H1 (cell line): ENCODE data around the gene PRRX2. TPM values are rescaled to one million over a fixed set of nuclear protein-coding genes. Genes with fewer than 3 reads are reported as not detected.

Source experiments
- CTCF ChIA-PET: fragments of 300-600 bp; sonication (Branson Sonifier 250); formaldehyde crosslinking; loops from one replicate; lab custom pipeline; 2021; ENCODE audit not compliant: partially characterized antibody; lab: Charles Lee
- POLR2A ChIA-PET: fragments of 300-600 bp; sonication (Branson Sonifier 250); formaldehyde crosslinking; loops from one replicate; lab custom pipeline; 2021; ENCODE audit warnings: inconsistent platforms; ENCODE audit not compliant: partially characterized antibody; lab: Charles Lee
- DNase-seq, 2 experiments: peaks; one replicate each; pipeline versions ENCODE4 v3.0.0 to v3.0.0-alpha.2; 2010 to 2022; ENCODE audit warnings: low spot score in 2 of 2, low read depth in 1 of 2, mixed read lengths in 1 of 2
- FAIRE-seq: peaks from 2 replicates; lab custom pipeline; 2011; peaks lifted over from hg19 to GRCh38; lab: Jason Lieb, UNC
- H2AFZ ChIP-seq: 2 replicates; pipeline ENCODE4 v1.8.1; 2012; ENCODE audit warnings: low read length, inconsistent platforms
- H2AK5ac ChIP-seq: 2 replicates; pipeline ENCODE4 v1.6.1; 2013; ENCODE audit warnings: low read depth, low read length
- H2BK120ac ChIP-seq: replicated peaks from 2 replicates; pipeline ENCODE3; 2013; ENCODE audit warnings: low read depth, low read length, inconsistent platforms
- H2BK12ac ChIP-seq: 2 replicates; pipeline ENCODE4 v1.6.1; 2013; ENCODE audit warnings: low read depth, low read length
- H2BK15ac ChIP-seq: 2 replicates; pipeline ENCODE4 v1.6.1; 2013; ENCODE audit warnings: low read length
- H2BK20ac ChIP-seq: 2 replicates; pipeline ENCODE4 v1.6.1; 2013; ENCODE audit warnings: low read length
- H2BK5ac ChIP-seq: 2 replicates; pipeline ENCODE4 v1.6.1; 2013; ENCODE audit warnings: low read depth, low read length
- H3K14ac ChIP-seq: 2 replicates; pipeline ENCODE4 v1.6.1; 2013; ENCODE audit warnings: inconsistent platforms; ENCODE audit not compliant: insufficient read length
- H3K18ac ChIP-seq: 2 replicates; pipeline ENCODE4 v1.6.1; 2013; ENCODE audit warnings: low read length; ENCODE audit errors: extremely low read depth
- H3K23ac ChIP-seq: 2 replicates; pipeline ENCODE4 v1.6.1; 2013; ENCODE audit warnings: inconsistent platforms; ENCODE audit not compliant: insufficient read length
- H3K23me2 ChIP-seq: 2 replicates; pipeline ENCODE4 v1.6.1; 2013; ENCODE audit warnings: low read depth, low read length
- H3K27ac ChIP-seq: 2 replicates; pipeline ENCODE4 v1.6.1; 2011; ENCODE audit warnings: low read depth, low read length, inconsistent platforms
- H3K27me3 ChIP-seq, 4 experiments: replicated peaks in 1 of 4; 1 replicate in 1 of 4; 2 replicates in 3 of 4; pipeline versions ENCODE4 v1.6.1 to v1.8.1; 2011 to 2013; ENCODE audit warnings: low read length in 3 of 4, mild to moderate bottlenecking in 3 of 4, inconsistent platforms in 2 of 4, mixed read lengths in 2 of 4, moderate library complexity in 1 of 4; ENCODE audit not compliant: control insufficient read depth in 3 of 4, insufficient read depth in 3 of 4; ENCODE audit errors: extremely low read depth in 1 of 4
- H3K36me3 ChIP-seq, 4 experiments: 2 replicates each; pipeline versions ENCODE4 v1.6.1 to v1.8.1; 2011 to 2013; ENCODE audit warnings: mild to moderate bottlenecking in 4 of 4, low read length in 3 of 4, moderate library complexity in 2 of 4, control low read depth in 1 of 4, inconsistent platforms in 1 of 4; ENCODE audit not compliant: insufficient read depth in 4 of 4, control insufficient read depth in 2 of 4
- H3K4ac ChIP-seq: replicated peaks from 2 replicates; pipeline ENCODE3; 2013; ENCODE audit warnings: low read length, low read depth, mixed read lengths, inconsistent platforms; ENCODE audit not compliant: insufficient read length
- H3K4me1 ChIP-seq, 4 experiments: replicated peaks in 1 of 4; 1 replicate in 1 of 4; 2 replicates in 3 of 4; pipeline versions ENCODE4 v1.6.1 to v1.8.1; 2011 to 2013; ENCODE audit warnings: low read length in 3 of 4, inconsistent platforms in 2 of 4, mixed read lengths in 1 of 4; ENCODE audit not compliant: insufficient read depth in 4 of 4, control insufficient read depth in 3 of 4
- H3K4me2 ChIP-seq, 2 experiments: 2 replicates each; pipeline versions ENCODE4 v1.6.1 to v1.8.1; 2011 to 2013; ENCODE audit warnings: low read depth in 2 of 2, low read length in 2 of 2, control low read depth in 1 of 2, inconsistent platforms in 1 of 2, mild to moderate bottlenecking in 1 of 2; ENCODE audit not compliant: insufficient read depth in 1 of 2
- H3K4me3 ChIP-seq, 4 experiments: fragments of 200-600, 300-600 bp in 1 of 4; sonication (generic), shearing (Covaris generic), sonication (Bioruptor Twin) in 1 of 4; 2 replicates each; pipeline versions ENCODE4 v1.5.1 to v1.8.1; 2011 to 2016; ENCODE audit warnings: low read length in 4 of 4, low read depth in 3 of 4, control low read depth in 2 of 4, inconsistent platforms in 2 of 4, mild to moderate bottlenecking in 2 of 4, mixed read lengths in 1 of 4, moderate library complexity in 1 of 4; ENCODE audit not compliant: insufficient read depth in 2 of 4; ENCODE audit errors: extremely low read depth in 1 of 4
- H3K56ac ChIP-seq: replicated peaks from 2 replicates; pipeline ENCODE3; 2013; ENCODE audit warnings: low read depth, mild to moderate bottlenecking, mixed read lengths, low read length, inconsistent platforms; ENCODE audit not compliant: insufficient read length
- H3K79me1 ChIP-seq: 2 replicates; pipeline ENCODE4 v1.6.1; 2013; ENCODE audit warnings: low read depth, low read length, control low read depth
- H3K79me2 ChIP-seq, 2 experiments: 2 replicates each; pipeline versions ENCODE4 v1.6.1 to v1.8.1; 2012 to 2013; ENCODE audit warnings: low read length in 2 of 2, mild to moderate bottlenecking in 2 of 2, inconsistent platforms in 1 of 2; ENCODE audit not compliant: insufficient read depth in 2 of 2, control insufficient read depth in 1 of 2
- H3K9ac ChIP-seq, 4 experiments: replicated peaks in 1 of 4; 1 replicate in 1 of 4; 2 replicates in 3 of 4; pipeline versions ENCODE4 v1.6.1 to v1.8.1; 2011 to 2013; ENCODE audit warnings: low read depth in 3 of 4, low read length in 3 of 4, control low read depth in 2 of 4, mild to moderate bottlenecking in 2 of 4, moderate library complexity in 2 of 4, inconsistent platforms in 1 of 4; ENCODE audit errors: extremely low read depth in 1 of 4
- H3K9me3 ChIP-seq, 2 experiments: 2 replicates each; pipeline versions ENCODE4 v1.6.1 to v1.8.1; 2012 to 2013; ENCODE audit warnings: mild to moderate bottlenecking in 2 of 2, moderate library complexity in 2 of 2, control low read depth in 1 of 2, inconsistent platforms in 1 of 2, low read depth in 1 of 2, low read length in 1 of 2, mixed read lengths in 1 of 2; ENCODE audit not compliant: insufficient read depth in 2 of 2
- H4K20me1 ChIP-seq, 2 experiments: replicated peaks in 1 of 2; 2 replicates each; pipeline versions ENCODE3 to v1.8.1; 2011 to 2013; ENCODE audit warnings: inconsistent platforms in 2 of 2, low read length in 2 of 2, mild to moderate bottlenecking in 1 of 2; ENCODE audit not compliant: insufficient read depth in 2 of 2, control insufficient read depth in 1 of 2
- H4K5ac ChIP-seq: 2 replicates; pipeline ENCODE4 v1.6.1; 2013; ENCODE audit warnings: low read length, low read depth, mixed read lengths, inconsistent platforms; ENCODE audit not compliant: insufficient read length
- H4K8ac ChIP-seq: 2 replicates; pipeline ENCODE4 v1.8.0; 2013; ENCODE audit warnings: mild to moderate bottlenecking, moderate library complexity, low read length, inconsistent platforms; ENCODE audit not compliant: insufficient read depth; ENCODE audit errors: extremely low read depth
- H4K91ac ChIP-seq: replicated peaks from 2 replicates; pipeline ENCODE3; 2013; ENCODE audit warnings: low read length, mixed read lengths, inconsistent platforms; ENCODE audit not compliant: insufficient read length
- ASH2L ChIP-seq: fragments of 200-600, 300-600 bp; sonication (generic); IDR thresholded peaks from one replicate; pipeline ENCODE4 v1.7.1; 2017; ENCODE audit warnings: low read length
- EGR1 ChIP-seq: IDR thresholded peaks from 2 replicates; pipeline ENCODE4 v1.6.1; 2011; ENCODE audit warnings: low read depth, low read length, borderline replicate concordance
- FOSL1 ChIP-seq: IDR thresholded peaks from 2 replicates; pipeline ENCODE4 v1.6.1; 2011; ENCODE audit warnings: mild to moderate bottlenecking, low read depth, low read length, moderate library complexity; ENCODE audit not compliant: insufficient read depth
- HDAC6 ChIP-seq: IDR thresholded peaks from one replicate; pipeline ENCODE4 v1.7.1; 2012; ENCODE audit warnings: low read depth, mild to moderate bottlenecking, inconsistent platforms, low read length, moderate library complexity
- TBP ChIP-seq: IDR thresholded peaks from 2 replicates; pipeline ENCODE4 v1.6.1; 2011; ENCODE audit warnings: low read depth, low read length, improper control_type of control experiment
- YY1 ChIP-seq: IDR thresholded peaks from 2 replicates; pipeline ENCODE4 v1.6.1; 2011; ENCODE audit warnings: low read depth, mild to moderate bottlenecking, low read length
- WGBS, 2 experiments: shearing (Covaris generic) in 1 of 2; methylation state at CpG; one replicate each; pipeline versions ENCODE4 v1.1.6 to v1.1.7; 2013 to 2015; ENCODE audit warnings: low lambda C conversion rate in 2 of 2, mixed read lengths in 2 of 2, inconsistent platforms in 1 of 2, low coverage in 1 of 2, missing lambda C conversion rate in 1 of 2; ENCODE audit not compliant: insufficient replicate concordance in 2 of 2, insufficient coverage in 1 of 2, insufficient read length in 1 of 2; ENCODE audit errors: extremely low coverage in 1 of 2, missing lambda C conversion rate in 1 of 2; 5-methylcytosine and 5-hydroxymethylcytosine counted together
- polyA plus RNA-seq, 7 experiments: library from polyadenylated mRNA; depleted of rRNA in 3 of 7; stranded (reverse) in 5 of 7; unstranded in 2 of 7; fragments of >200 nt in 5 of 7; fragments of 200-250 nt in 2 of 7; gene quantifications; 1 replicate in 5 of 7; 2 replicates in 1 of 7; 4 replicates in 1 of 7; pipeline versions ENCODE4 v1.2.1 to v1.2.3, GENCODE V29; 2011 to 2013; ENCODE audit warnings: missing spikeins in 2 of 7, mixed read lengths in 2 of 7
- total RNA-seq: library from RNA; stranded (reverse); fragmentation: NEBNext Ultra II Directional; extraction: Animal tissue kit (Norgen Biotek cat#: 25700); gene quantifications from 2 replicates; pipeline ENCODE4 v1.2.1, GENCODE V29; 2021
- TF ChIP-seq, protein P1 (sequence below): IDR thresholded peaks from 2 replicates; pipeline ENCODE4 v1.6.1; 2012; ENCODE audit warnings: inconsistent platforms

PRRX2 gene
- total and polyA plus RNA-seq, 2 of the 8 experiments (the other 6 are each of a cell fraction or from before 2014, with no cell fraction given), result 5.8 to 9.2 TPM

DNA sequence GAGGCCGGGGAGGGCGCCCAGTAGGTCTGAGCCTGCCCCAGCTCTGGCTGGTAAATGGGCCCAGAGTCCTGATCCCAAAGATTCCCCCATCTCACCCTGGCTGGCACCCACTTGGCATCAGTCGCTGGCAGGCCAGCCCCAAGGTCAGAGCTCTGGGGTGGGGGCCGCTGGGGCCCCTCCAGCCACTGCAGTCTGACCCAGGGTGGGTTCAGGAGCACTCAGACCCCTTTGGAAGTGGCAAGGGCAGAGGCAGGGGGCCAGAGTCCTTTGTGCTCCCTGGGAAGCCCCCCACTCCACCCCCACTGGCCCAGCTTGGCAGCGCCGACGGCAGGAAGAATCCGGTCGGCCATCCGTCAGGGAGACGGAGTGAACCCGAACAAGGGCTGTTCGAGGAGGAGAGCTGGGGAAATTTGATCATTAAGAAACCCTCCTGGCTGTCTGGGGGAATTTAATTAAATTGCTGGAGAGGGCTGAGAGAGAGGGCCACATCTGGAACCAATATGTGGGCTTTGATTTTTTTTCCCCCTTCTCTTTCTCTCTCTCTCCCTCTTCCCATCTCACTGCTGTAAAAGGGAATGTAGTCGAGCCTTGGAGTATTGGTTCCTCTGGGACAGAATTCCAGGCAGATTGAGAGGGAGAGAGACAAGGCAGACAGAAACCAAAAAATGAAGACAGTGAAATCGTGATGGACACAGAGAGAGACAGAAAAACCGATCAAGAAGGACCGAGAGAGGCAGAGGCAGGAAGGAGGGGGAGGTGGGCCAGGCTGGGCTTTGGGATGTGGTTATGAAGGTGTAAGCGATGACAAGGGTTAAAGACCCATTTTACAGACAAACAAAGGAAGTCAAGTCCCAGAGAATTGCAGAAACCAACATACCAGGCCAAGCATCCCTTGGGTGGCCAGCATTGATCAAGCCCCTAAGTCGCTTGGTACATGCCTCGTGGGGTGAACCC, 15.4 kb upstream of the PRRX2 start:
- H3K79me1 ChIP-seq, result no peaks in the 10 kb centered on the region
- H2BK12ac ChIP-seq, result no peak overlapping the region
- no peak overlapping the region for H3K4ac ChIP-seq
- H3K56ac ChIP-seq, result no peak overlapping the region
- H4K8ac ChIP-seq, result no peak overlapping the region; the same call in 1 of the 2 replicates
- no peak overlapping the region for H3K18ac ChIP-seq
- H4K5ac ChIP-seq, result no peak overlapping the region
- H3K23ac ChIP-seq, result no peak overlapping the region
- no peak overlapping the region for H2AK5ac ChIP-seq
- peaks cover 0 to 6% of the 10 kb centered on the region in 2 experiments for H4K20me1 ChIP-seq
- H3K27me3 ChIP-seq, result no peaks in the 10 kb centered on the region
- no peak overlapping the region for H2AFZ ChIP-seq
- H3K36me3 ChIP-seq, result no peaks in the 10 kb centered on the region
- H3K9me3 ChIP-seq, result no peaks in the 10 kb centered on the region
- FAIRE-seq (no peak), DNase-seq (no peak)
- H3K27ac ChIP-seq, result no peak overlapping the region
- no peak overlapping the region for H3K9ac ChIP-seq
- TF ChIP-seq HDAC6 (no peak), ASH2L (no peak), YY1 (no peak), EGR1 (no peak), TBP (no peak), FOSL1 (no peak)
- TF ChIP-seq, protein P1, sequence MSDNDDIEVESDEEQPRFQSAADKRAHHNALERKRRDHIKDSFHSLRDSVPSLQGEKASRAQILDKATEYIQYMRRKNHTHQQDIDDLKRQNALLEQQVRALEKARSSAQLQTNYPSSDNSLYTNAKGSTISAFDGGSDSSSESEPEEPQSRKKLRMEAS, result no peak
- peaks cover 6% of the 10 kb centered on the region; the same call in 1 of the 2 replicates for H3K23me2 ChIP-seq
- no peak overlapping the region for H2BK20ac ChIP-seq
- H3K79me2 ChIP-seq, result no peaks in the 10 kb centered on the region
- no peak overlapping the region for H3K4me3 ChIP-seq
- no peaks in the 10 kb centered on the region for H3K4me1 ChIP-seq
- no peak overlapping the region for H4K91ac ChIP-seq
- H2BK120ac ChIP-seq, result no peak overlapping the region
- no peak overlapping the region for H2BK15ac ChIP-seq
- H3K14ac ChIP-seq, result no peak overlapping the region
- ChIA-PET POLR2A (interaction anchor here (1.2 kb wide), 1 partner anchor 17 kb away, joined by 3 read pairs; no protein-coding TSS in a partner anchor), CTCF (interaction anchor here (0.8 to 1.4 kb wide), 2 partner anchors 32 to 71 kb away, joined by 3 to 4 read pairs; no protein-coding TSS in a partner anchor)
- WGBS, 2 experiments, result 93% methylated on average over 20 of the region's 20 CpGs; no CpG with 5 or more reads in 1 of the 2 experiments
- no peak overlapping the region for H3K4me2 ChIP-seq
- H2BK5ac ChIP-seq, result no peak overlapping the region
